NCI-H2107 treated with DMSO at 0.1 percent for 48 hours (cell line): Measurements from ENCODE around the gene GYS2.
A peak's percentile ranks its signal among the peaks of the same experiment; 100 is the strongest.

Source experiments
- DNase-seq: peaks from one replicate; lab custom pipeline; 2025; ENCODE audit not compliant: unreplicated experiment; lab: John Stamatoyannopoulos, UW

The GYS2 gene

GRCh38 chr12:21509768-21510167 is 94.9 kb downstream of the GYS2 start:
- no peak for DNase-seq

DNA sequence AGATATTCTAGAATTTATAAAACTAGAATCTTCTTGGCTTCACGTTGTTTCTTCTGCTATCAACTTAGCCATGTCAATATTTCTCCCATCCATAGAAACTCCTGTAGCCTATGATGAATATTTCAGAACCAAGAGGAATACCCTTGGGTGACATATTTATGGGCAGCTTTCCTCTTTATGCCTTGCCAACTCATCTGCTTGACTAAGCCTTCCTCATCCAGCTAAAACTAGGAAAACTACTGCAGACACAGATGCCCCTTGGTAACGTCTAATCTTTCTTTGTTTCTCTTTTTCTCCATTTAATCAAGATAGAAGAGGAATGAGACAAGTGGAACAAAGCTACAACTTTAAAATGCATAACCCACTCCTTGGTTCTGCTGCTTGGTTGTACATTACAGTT is 96.8 kb downstream of the GYS2 start:
- no peak for DNase-seq

DNA sequence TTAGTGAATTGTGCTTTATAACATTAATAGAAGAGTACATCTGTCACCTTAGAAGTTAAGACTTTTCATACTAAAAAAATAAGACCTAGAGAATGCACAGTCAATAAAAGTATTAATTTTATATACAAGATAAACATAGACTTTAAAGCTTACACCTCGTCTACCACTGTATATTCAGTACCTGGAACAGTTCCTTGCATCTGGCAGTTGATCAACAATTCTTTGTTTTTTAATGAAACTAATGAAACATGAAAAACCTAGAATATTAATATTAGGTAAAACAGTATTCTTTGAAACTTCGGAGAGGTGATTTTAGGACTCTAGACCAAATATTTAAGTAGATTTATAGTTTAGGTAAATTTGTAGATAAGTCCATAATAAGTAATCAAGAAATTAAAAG is 98.8 kb downstream of the GYS2 start:
- no peak for DNase-seq

DNA sequence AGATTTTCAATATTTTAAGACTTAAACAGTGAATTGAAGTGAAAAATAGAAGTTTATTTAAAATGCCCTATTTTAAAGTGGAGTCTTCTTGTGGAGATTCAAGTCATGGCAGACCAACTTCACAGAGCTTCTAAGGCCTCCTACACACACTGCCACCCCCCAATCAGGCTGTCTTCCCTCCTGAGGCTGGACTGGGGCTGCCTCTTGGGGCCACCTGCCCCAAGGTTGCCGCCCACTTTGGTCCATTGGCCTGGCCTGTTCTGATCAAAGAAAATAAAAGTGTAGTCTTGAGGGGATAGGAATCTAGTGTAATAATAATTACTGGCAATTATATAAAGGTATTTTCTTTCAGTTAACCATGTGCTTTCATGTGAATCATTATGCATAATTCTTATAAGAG is 101.8 kb downstream of the GYS2 start:
- DNase-seq, result no peak

DNA sequence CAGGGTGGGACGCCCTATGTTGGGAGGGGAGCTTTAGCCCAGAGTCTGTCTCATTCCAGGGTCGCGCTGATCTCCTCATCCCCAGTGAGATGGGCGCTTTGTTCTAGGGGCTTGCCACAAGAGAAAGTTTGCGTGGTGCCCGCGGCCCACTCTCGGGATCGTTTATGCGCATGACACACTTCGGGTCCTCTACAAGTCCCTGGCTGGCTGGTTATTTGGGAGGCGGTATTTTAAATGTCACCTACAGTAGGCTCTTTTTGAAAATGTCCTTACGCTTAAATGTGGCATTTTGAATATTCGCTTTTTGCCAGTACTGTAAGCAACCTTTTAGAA is 102.5 kb downstream of the GYS2 start:
- no peak for DNase-seq

- DNase-seq, result peak; percentile 99
Observed at GRCh38 chr12:21501258-21502163, 103.1 kb downstream of the GYS2 start, which contains the start of the genes GOLT1B and RECQL. Gene GOLT1B, plus strand, starts transcription at chr12:21501789. Its CDS starts 135 bp downstream, at chr12:21501924. Gene RECQL, minus strand, starts transcription at chr12:21501635. Its CDS starts 2,065 bp downstream, at chr12:21499570.

DNA sequence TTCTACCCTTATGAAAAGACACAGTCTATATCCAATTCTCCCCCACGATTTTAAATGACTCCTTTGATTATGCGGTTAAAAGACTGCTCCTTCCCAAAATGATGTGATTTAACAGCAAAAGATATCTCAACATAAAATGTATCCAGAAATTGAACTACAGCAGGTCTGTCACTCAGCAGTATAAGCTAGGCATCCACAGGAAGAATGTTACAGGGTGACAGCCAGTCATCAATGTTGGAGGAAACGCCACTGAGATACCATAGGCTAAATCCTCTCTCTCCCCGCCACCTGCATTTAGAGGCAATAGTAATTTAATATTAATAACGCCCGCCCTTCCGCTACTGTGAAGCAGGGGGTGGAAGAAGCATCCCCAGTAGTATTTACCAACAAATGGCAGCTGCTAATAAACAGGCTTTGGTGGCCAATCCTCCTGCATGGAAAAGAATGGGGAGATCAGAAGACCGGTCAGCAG is 103.8 kb downstream of the GYS2 start:
- DNase-seq, result no peak

- no peak for DNase-seq
Observed at GRCh38 chr12:21499765-21500164, 104.9 kb downstream of the GYS2 start.
